SK-N-SH (cell line): Measurements from ENCODE around the gene PROSER3. TPM values are rescaled to one million over a fixed set of nuclear protein-coding genes. Genes with fewer than 3 reads are reported as not detected.

ENCODE experiments used
- CTCF ChIA-PET: fragments of 300-600, 350-600 bp; formaldehyde crosslinking; extraction: SDS; loops from one replicate; lab custom pipeline; 2021; lab: Yijun Ruan, JAX
- POLR2A ChIA-PET: fragments of 350-600 bp; sonication (Branson Sonifier 250); formaldehyde crosslinking; extraction: SDS; loops from one replicate; lab custom pipeline; 2020; ENCODE audit warnings: antibody characterized with exemption, inconsistent platforms; lab: Yijun Ruan, JAX
- DNase-seq: peaks from one replicate; pipeline ENCODE4 v3.0.0; 2012
- H2AFZ ChIP-seq: fragments of 200-600 bp; sonication (generic); 2 replicates; pipeline ENCODE4 v1.8.1; 2016; ENCODE audit warnings: antibody characterized with exemption, mild to moderate bottlenecking, low read depth
- H3F3A ChIP-seq: fragments of 200-600 bp; sonication (generic); replicated peaks from 2 replicates; pipeline ENCODE3; 2016; ENCODE audit warnings: antibody characterized with exemption, mild to moderate bottlenecking; ENCODE audit not compliant: insufficient read depth
- H3K27ac ChIP-seq, 2 experiments: fragments of 200-500 bp in 1 of 2; fragments of 200-600 bp in 1 of 2; sonication (Bioruptor generic) in 1 of 2; sonication (generic), shearing (Covaris generic) in 1 of 2; 2 replicates each; pipeline versions ENCODE4 v1.5.1 to v1.6.1; 2014 to 2016; ENCODE audit warnings: low read depth in 2 of 2, inconsistent platforms in 1 of 2, low read length in 1 of 2, mild to moderate bottlenecking in 1 of 2, mixed read lengths in 1 of 2
- H3K27me3 ChIP-seq: fragments of 200-600 bp; sonication (generic), shearing (Covaris generic); 2 replicates; pipeline ENCODE4 v1.6.1; 2016; ENCODE audit warnings: mixed run types; ENCODE audit not compliant: insufficient read depth
- H3K36me3 ChIP-seq, 2 experiments: fragments of 200-500 bp in 1 of 2; fragments of 200-600 bp in 1 of 2; sonication (Bioruptor generic) in 1 of 2; sonication (generic) in 1 of 2; replicated peaks in 1 of 2; 2 replicates each; pipeline versions ENCODE3 to v1.5.1; 2014 to 2016; ENCODE audit warnings: low read length in 1 of 2, mild to moderate bottlenecking in 1 of 2; ENCODE audit not compliant: insufficient read depth in 2 of 2, control insufficient read depth in 1 of 2
- H3K4me1 ChIP-seq, 2 experiments: fragments of 200-500 bp in 1 of 2; fragments of 200-600 bp in 1 of 2; sonication (Bioruptor generic) in 1 of 2; sonication (generic), shearing (Covaris generic) in 1 of 2; 2 replicates each; pipeline versions ENCODE4 v1.5.1 to v1.6.1; 2014 to 2016; ENCODE audit warnings: low read depth in 1 of 2, low read length in 1 of 2, mixed run types in 1 of 2; ENCODE audit not compliant: insufficient read depth in 2 of 2, control insufficient read depth in 1 of 2
- H3K4me2 ChIP-seq: fragments of 200-600 bp; sonication (generic), shearing (Covaris generic); 2 replicates; pipeline ENCODE4 v1.6.1; 2017; ENCODE audit warnings: mixed run types
- H3K4me3 ChIP-seq, 2 experiments: fragments of 200-500 bp in 1 of 2; fragments of 200-600 bp in 1 of 2; sonication (Bioruptor generic) in 1 of 2; sonication (generic), shearing (Covaris generic) in 1 of 2; 2 replicates each; pipeline versions ENCODE4 v1.5.1 to v1.8.1; 2014 to 2016; ENCODE audit warnings: low read depth in 2 of 2, inconsistent platforms in 1 of 2, low read length in 1 of 2, mild to moderate bottlenecking in 1 of 2, mixed read lengths in 1 of 2, moderate library complexity in 1 of 2
- H3K79me2 ChIP-seq: fragments of 200-600 bp; sonication (generic); 2 replicates; pipeline ENCODE4 v1.8.1; 2017; ENCODE audit warnings: mild to moderate bottlenecking; ENCODE audit not compliant: insufficient read depth
- H3K9ac ChIP-seq: fragments of 200-600 bp; sonication (generic); 2 replicates; pipeline ENCODE4 v1.6.1; 2017; ENCODE audit warnings: mixed run types
- H3K9me2 ChIP-seq: fragments of 200-600 bp; sonication (generic); 2 replicates; pipeline ENCODE4 v1.6.1; 2017; ENCODE audit warnings: mixed run types
- H3K9me3 ChIP-seq: fragments of 200-600 bp; sonication (generic); 2 replicates; pipeline ENCODE4 v1.6.1; 2017; ENCODE audit warnings: mixed run types, mild to moderate bottlenecking, moderate library complexity
- H4K20me1 ChIP-seq: fragments of 200-600 bp; sonication (generic); 2 replicates; pipeline ENCODE4 v1.6.1; 2017; ENCODE audit warnings: mild to moderate bottlenecking, mixed run types; ENCODE audit not compliant: insufficient read depth
- CHD2 ChIP-seq: fragments of 150-350 bp; IDR thresholded peaks from 2 replicates; pipeline ENCODE4 v1.6.1; 2018; ENCODE audit warnings: low read length; ENCODE audit not compliant: partially characterized antibody
- ELF1 ChIP-seq: IDR thresholded peaks from 2 replicates; pipeline ENCODE4 v1.4.0; 2012
- FOXJ3 ChIP-seq: sonication (generic); formaldehyde crosslinking; IDR thresholded peaks from 2 replicates; pipeline ENCODE4 v1.5.1; 2020; ENCODE audit warnings: mild to moderate bottlenecking, missing genetic modification reagents
- FOXM1 ChIP-seq: IDR thresholded peaks from 2 replicates; pipeline ENCODE4 v1.4.0; 2012; ENCODE audit warnings: low read depth, mild to moderate bottlenecking
- GABPA ChIP-seq: IDR thresholded peaks from 2 replicates; pipeline ENCODE4 v1.4.0; 2012; ENCODE audit warnings: low read depth, mild to moderate bottlenecking
- GATA2 ChIP-seq: sonication (generic); formaldehyde crosslinking; IDR thresholded peaks from 2 replicates; pipeline ENCODE4 v1.5.0; 2020; ENCODE audit warnings: mild to moderate bottlenecking, missing genetic modification reagents
- JUND ChIP-seq: IDR thresholded peaks from 2 replicates; pipeline ENCODE4 v1.4.0; 2012
- MAX ChIP-seq: IDR thresholded peaks from 2 replicates; pipeline ENCODE4 v1.4.0; 2012; ENCODE audit warnings: low read depth
- MEF2A ChIP-seq: IDR thresholded peaks from 2 replicates; pipeline ENCODE4 v1.4.0; 2012; ENCODE audit warnings: low read depth, borderline replicate concordance
- MXI1 ChIP-seq: IDR thresholded peaks from 2 replicates; pipeline ENCODE4 v1.6.1; 2012; ENCODE audit warnings: mild to moderate bottlenecking, low read depth, low read length, improper control_type of control experiment
- NFIC ChIP-seq: IDR thresholded peaks from 2 replicates; pipeline ENCODE4 v1.4.0; 2012; ENCODE audit warnings: borderline replicate concordance
- RCOR1 ChIP-seq: fragments of 150-350 bp; IDR thresholded peaks from 2 replicates; pipeline ENCODE4 v1.6.1; 2017; ENCODE audit warnings: antibody characterized with exemption, low read length
- RFX5 ChIP-seq: IDR thresholded peaks from 2 replicates; pipeline ENCODE4 v1.6.1; 2012; ENCODE audit warnings: mild to moderate bottlenecking, improper control_type of control experiment, low read length
- RXRA ChIP-seq: IDR thresholded peaks from 2 replicates; pipeline ENCODE4 v1.4.0; 2012; ENCODE audit warnings: low read depth, mild to moderate bottlenecking, borderline replicate concordance
- SIN3A ChIP-seq: IDR thresholded peaks from 2 replicates; pipeline ENCODE4 v1.6.1; 2012; ENCODE audit warnings: low read depth, mild to moderate bottlenecking, low read length, moderate library complexity, borderline replicate concordance
- SMC3 ChIP-seq: IDR thresholded peaks from 2 replicates; pipeline ENCODE4 v1.6.1; 2012; ENCODE audit warnings: low read depth, low read length, improper control_type of control experiment
- TCF12 ChIP-seq: IDR thresholded peaks from 2 replicates; pipeline ENCODE4 v1.4.0; 2012
- WGBS: methylation state at CpG from one replicate; pipeline ENCODE4 v1.1.6; 2017; ENCODE audit warnings: low lambda C conversion rate; 5-methylcytosine and 5-hydroxymethylcytosine counted together
- polyA plus RNA-seq, 3 experiments: library from polyadenylated mRNA; depleted of rRNA; stranded (reverse); fragments of >200 nt; gene quantifications; 2 replicates each; pipeline ENCODE4 v1.2.3, GENCODE V29; 2012
- TF ChIP-seq, protein P1 (sequence below): IDR thresholded peaks from 2 replicates; pipeline ENCODE4; 2012
- TF ChIP-seq, protein P2 (sequence below): fragments of 200-600 bp; sonication (generic); IDR thresholded peaks from 2 replicates; pipeline ENCODE4 v1.6.1; 2017; ENCODE audit warnings: antibody characterized with exemption, mild to moderate bottlenecking, moderate library complexity

Gene PROSER3
- polyA plus RNA-seq, 1 of the 3 experiments (the other 2 are of a cell fraction) = 12.5 TPM

- no peaks in the 10 kb centered on the region for H3K9me3 ChIP-seq
- ChIA-PET POLR2A (no interaction called here), CTCF (no interaction called here)
- no peak within 1 kb of the TSS; a peak in 1 of 4 replicates for H3K4me3 ChIP-seq
- H3K9me2 ChIP-seq = no peaks in the 10 kb centered on the region
- peak within 1 kb of the TSS in 1 of 2 experiments; percentile 90; a peak in 2 of 4 replicates for H3K27ac ChIP-seq
- no peak within 1 kb of the TSS for H2AFZ ChIP-seq
- H3K27me3 ChIP-seq = no peaks in the 10 kb centered on the region
- 89% methylated on average over 9 of the region's 9 CpGs for WGBS
- no peak for DNase-seq
- peaks cover 4 to 25% of the 10 kb centered on the region in 2 experiments; a peak in 3 of 4 replicates for H3K4me1 ChIP-seq
- peaks cover 6 to 20% of the 10 kb centered on the region in 2 experiments for H3K36me3 ChIP-seq
- H4K20me1 ChIP-seq = no peaks in the 10 kb centered on the region
- peaks cover 15% of the 10 kb centered on the region for H3F3A ChIP-seq
- peaks cover 17% of the 10 kb centered on the region for H3K79me2 ChIP-seq
- no peak within 1 kb of the TSS for H3K9ac ChIP-seq
- H3K4me2 ChIP-seq = no peak within 1 kb of the TSS
- TF ChIP-seq FOXM1 (no peak), NFIC (no peak), SMC3 (no peak), RFX5 (no peak), MXI1 (no peak), MAX (no peak), RCOR1 (no peak), SIN3A (no peak), GABPA (no peak), ELF1 (no peak), RXRA (no peak), TCF12 (no peak), FOXJ3 (CRISPR knock-in tag) (no peak), JUND (no peak), MEF2A (no peak), CHD2 (no peak), GATA2 (CRISPR knock-in tag) (no peak)
- TF ChIP-seq, protein P1, sequence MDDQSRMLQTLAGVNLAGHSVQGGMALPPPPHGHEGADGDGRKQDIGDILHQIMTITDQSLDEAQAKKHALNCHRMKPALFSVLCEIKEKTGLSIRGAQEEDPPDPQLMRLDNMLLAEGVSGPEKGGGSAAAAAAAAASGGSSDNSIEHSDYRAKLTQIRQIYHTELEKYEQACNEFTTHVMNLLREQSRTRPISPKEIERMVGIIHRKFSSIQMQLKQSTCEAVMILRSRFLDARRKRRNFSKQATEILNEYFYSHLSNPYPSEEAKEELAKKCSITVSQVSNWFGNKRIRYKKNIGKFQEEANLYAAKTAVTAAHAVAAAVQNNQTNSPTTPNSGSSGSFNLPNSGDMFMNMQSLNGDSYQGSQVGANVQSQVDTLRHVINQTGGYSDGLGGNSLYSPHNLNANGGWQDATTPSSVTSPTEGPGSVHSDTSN = no peak
- TF ChIP-seq, protein P2, sequence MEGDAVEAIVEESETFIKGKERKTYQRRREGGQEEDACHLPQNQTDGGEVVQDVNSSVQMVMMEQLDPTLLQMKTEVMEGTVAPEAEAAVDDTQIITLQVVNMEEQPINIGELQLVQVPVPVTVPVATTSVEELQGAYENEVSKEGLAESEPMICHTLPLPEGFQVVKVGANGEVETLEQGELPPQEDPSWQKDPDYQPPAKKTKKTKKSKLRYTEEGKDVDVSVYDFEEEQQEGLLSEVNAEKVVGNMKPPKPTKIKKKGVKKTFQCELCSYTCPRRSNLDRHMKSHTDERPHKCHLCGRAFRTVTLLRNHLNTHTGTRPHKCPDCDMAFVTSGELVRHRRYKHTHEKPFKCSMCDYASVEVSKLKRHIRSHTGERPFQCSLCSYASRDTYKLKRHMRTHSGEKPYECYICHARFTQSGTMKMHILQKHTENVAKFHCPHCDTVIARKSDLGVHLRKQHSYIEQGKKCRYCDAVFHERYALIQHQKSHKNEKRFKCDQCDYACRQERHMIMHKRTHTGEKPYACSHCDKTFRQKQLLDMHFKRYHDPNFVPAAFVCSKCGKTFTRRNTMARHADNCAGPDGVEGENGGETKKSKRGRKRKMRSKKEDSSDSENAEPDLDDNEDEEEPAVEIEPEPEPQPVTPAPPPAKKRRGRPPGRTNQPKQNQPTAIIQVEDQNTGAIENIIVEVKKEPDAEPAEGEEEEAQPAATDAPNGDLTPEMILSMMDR = no peak
These were observed 15.8 kb upstream of the PROSER3 start, which contains the start of gene IGFLR1 for GRCh38 chr19:35742121-35742724. IGFLR1 (minus strand) TSS chr19:35742452; CDS start chr19:35741180, 1,272 bp downstream.
